Measurements from ENCODE around the gene GPX7.

GPX7 gene

DNA sequence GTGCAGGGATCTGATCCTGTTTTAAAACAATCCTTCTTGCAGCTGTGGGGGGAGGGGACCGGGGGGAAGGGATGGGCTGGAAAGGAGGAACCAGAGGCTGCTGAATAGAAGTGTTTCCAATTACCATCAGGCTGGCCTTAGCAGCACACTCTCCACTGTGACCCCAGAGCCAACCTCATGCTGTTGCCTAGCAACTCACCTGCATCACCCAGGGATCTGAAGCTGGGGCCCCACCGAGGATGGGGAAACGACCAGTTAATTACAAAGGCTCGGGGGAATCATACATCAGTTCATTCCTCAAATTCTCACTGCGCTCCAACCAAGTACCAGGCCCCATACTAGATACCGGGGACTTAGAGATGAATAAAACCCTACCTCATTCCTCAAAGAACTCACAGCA is 11.9 kb upstream of the GPX7 start:
- TF ChIP-seq TAF1 (IDR thresholded peaks at IDR 0.05; ENCODE audit: borderline replicate concordance, low read depth, low read length): no peak
- no peak for TF ChIP-seq POLR2AphosphoS5 (IDR thresholded peaks at IDR 0.05; ENCODE audit: low read depth, low read length)
- TF ChIP-seq POLR2A (IDR thresholded peaks at IDR 0.05; ENCODE audit: low read depth, low read length): no peak
- FAIRE-seq (no peak), DNase-seq (ENCODE audit: insufficient read length) (no peak)

DNA sequence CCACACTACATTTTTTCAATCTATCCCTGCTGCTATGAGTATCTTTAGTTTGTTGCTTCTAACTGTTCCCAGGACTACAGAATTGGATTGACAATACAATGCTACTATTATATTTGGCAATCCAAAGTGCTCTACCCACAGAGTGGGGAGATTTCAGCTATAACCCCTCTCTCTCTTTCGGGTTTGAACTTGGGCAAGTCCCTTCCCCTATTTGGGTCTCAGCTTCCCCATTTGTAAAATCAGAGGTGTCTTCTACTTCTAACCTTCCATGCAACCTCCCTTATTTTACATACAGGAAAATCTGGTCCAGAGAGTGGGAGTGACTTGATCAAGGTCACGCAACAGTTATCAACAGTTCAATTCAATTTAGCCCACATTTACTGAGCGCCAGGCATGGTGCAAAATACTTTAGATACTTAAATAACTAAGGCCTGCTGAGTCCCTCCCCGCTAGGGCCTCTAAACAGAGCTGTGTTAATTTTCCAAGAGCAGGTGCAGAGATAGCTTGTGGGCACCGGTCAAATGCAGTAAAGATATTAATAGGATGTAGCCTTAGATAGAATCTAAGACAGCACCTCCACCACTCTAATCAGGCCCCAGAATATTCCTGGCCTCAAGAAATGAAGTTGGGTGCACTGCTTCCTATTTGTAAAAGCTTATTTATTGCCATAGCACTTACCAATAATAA is 9.4 kb upstream of the GPX7 start:
- FAIRE-seq: no peak
- TF ChIP-seq POLR2AphosphoS5 (IDR thresholded peaks at IDR 0.05; ENCODE audit: low read depth, low read length) (no peak), POLR2A (IDR thresholded peaks at IDR 0.05; ENCODE audit: low read depth, low read length) (no peak)
- DNase-seq (ENCODE audit: insufficient read length): no peak

DNA sequence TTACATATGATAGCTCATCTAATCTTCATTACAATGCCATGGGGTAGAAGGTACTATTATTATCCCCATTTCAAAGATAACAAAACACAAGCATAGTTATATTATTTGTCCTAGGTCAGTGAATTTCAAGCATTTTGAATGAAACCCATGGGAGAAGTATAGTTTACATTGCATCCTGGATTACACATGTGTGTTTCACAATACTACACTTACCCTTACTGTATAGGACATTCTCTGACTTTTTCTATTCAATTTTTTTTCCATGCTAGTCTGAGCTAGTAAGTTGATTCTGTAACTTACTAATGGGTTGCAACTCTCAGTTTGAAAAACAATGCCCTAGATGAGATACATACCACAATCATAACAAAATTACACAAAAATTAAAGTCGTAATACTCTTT is 8.7 kb upstream of the GPX7 start:
- no peak for TF ChIP-seq POLR2A (IDR thresholded peaks at IDR 0.05; ENCODE audit: low read depth, low read length)
- FAIRE-seq (no peak), DNase-seq (ENCODE audit: insufficient read length) (no peak)

DNA sequence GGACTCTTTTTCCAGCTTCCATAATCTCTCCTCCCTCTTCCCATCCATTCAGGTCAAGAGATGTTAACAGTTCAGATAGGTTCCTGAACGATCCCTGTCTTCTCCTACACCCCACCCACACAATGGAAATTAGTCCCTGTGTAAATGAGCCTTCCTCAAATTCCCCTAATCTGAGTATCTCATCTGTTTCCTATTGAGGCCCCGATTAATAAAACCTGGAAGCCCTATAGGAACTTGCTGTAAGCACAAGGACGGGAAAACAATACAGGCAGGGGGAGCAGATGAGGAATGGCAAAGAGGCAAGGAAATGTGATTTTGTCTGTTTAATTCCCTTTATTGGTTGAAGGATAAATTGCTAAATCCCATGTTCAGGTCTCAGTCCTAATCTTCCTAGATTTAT is 7.1 kb upstream of the GPX7 start:
- DNase-seq (ENCODE audit: insufficient read length): no peak
- no peak for FAIRE-seq
- TF ChIP-seq POLR2AphosphoS5 (IDR thresholded peaks at IDR 0.05; ENCODE audit: low read depth, low read length): no peak
- TF ChIP-seq TAF1 (IDR thresholded peaks at IDR 0.05; ENCODE audit: borderline replicate concordance, low read depth, low read length): no peak
- no peak for TF ChIP-seq POLR2A (IDR thresholded peaks at IDR 0.05; ENCODE audit: low read depth, low read length)

DNA sequence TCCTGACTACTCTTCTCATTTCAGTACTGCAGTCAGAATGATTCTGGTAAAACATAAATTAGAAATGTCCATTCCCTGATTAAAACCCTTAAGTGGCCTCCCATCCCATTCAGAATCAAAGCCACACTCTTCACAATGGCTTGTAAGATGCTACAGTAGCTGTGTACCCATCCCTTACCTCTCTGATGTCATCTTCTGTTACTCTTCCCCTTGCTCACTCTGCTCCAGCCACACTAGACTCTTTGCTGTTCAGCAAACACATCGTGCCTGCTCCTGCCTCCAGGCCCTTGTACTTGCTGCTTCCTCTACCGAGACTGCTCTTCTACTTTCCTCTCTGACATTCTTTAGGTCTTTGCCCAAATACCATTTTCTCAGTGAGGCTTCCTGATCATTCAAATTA is 4.3 kb upstream of the GPX7 start:
- FAIRE-seq (no peak), DNase-seq (ENCODE audit: insufficient read length) (no peak)
- TF ChIP-seq TAF1 (IDR thresholded peaks at IDR 0.05; ENCODE audit: borderline replicate concordance, low read depth, low read length) (no peak), POLR2A (IDR thresholded peaks at IDR 0.05; ENCODE audit: low read depth, low read length) (no peak), POLR2AphosphoS5 (IDR thresholded peaks at IDR 0.05; ENCODE audit: low read depth, low read length) (no peak)

DNA sequence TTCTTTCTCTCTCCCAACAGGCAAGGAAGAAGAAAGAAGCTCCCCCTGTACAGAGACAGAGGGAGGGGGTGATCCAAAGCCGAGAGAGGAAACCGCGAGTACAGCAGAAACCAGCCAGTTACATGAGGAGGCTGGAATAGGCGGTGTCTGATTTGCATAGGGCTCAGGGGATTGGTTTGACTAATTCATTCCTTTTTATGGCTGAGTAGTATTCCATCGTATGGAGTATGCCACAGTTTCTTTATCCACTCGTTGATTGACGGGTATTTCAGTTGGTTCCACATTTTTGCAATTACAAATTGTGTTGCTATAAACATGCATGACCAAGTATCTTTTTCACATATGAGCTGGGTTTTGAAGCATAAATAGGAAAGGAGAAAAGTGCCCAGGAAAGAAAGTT is 3.4 kb upstream of the GPX7 start:
- TF ChIP-seq TAF1 (IDR thresholded peaks at IDR 0.05; ENCODE audit: borderline replicate concordance, low read depth, low read length) (no peak), POLR2A (IDR thresholded peaks at IDR 0.05; ENCODE audit: low read depth, low read length) (no peak), POLR2AphosphoS5 (IDR thresholded peaks at IDR 0.05; ENCODE audit: low read depth, low read length) (no peak)
- FAIRE-seq (no peak), DNase-seq (ENCODE audit: insufficient read length) (no peak)

DNA sequence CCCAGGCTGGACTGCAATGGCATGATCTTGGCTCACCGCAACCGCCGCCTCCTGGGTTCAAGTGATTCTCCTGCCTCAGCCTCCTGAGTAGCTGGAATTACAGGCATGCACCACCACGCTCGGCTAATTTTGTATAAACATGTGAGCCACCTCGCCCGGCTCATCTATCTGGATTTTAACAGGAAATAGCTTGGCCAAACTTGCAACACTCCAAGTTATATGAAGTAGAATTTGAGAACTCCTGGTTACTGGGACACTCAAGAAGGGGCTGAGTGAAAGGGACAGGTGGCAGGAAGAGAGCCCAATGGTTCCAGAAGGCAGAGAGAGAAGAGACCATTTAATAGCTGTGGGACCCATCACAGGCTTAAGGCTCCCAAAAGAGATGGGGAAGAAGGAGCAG is 2.9 kb upstream of the GPX7 start:
- FAIRE-seq (no peak), DNase-seq (ENCODE audit: insufficient read length) (no peak)
- TF ChIP-seq POLR2AphosphoS5 (IDR thresholded peaks at IDR 0.05; ENCODE audit: low read depth, low read length) (no peak), TAF1 (IDR thresholded peaks at IDR 0.05; ENCODE audit: borderline replicate concordance, low read depth, low read length) (no peak), POLR2A (IDR thresholded peaks at IDR 0.05; ENCODE audit: low read depth, low read length) (no peak)

DNA sequence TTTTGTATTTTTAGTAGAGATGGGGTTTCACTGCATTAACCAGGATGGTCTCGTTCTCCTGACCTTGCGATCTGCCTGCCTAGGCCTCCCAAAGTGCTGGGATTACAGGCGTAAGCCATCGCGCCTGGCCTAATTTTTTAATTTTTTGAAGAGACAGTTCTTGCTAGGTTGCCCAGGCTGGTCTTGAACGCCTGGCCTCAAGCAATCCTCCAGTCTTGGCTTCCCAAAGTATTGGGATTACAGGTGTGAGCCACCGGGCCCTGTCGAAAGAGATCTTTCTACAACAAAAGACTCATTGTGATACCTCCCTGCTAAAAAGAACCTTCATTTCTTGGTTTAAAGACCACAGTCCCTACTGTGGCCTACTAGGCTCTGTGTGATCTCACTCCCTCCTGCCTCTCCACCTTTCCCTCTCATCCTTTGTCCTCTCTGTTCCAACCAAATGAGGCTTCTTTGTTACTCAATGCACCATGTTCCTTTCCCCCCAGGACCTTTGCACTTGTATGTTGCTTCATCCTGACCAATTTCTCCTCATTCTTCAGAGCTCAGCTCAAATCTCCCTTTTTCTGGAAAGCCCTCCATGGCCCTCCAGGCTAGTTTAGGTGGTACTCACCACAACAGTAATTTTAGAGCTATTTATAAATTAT is 1.5 kb upstream of the GPX7 start:
- TF ChIP-seq TAF1 (IDR thresholded peaks at IDR 0.05; ENCODE audit: borderline replicate concordance, low read depth, low read length) (no peak), POLR2AphosphoS5 (IDR thresholded peaks at IDR 0.05; ENCODE audit: low read depth, low read length) (no peak), POLR2A (IDR thresholded peaks at IDR 0.05; ENCODE audit: low read depth, low read length) (no peak)
- DNase-seq (ENCODE audit: insufficient read length) (no peak), FAIRE-seq (peak; percentile 40)

DNA sequence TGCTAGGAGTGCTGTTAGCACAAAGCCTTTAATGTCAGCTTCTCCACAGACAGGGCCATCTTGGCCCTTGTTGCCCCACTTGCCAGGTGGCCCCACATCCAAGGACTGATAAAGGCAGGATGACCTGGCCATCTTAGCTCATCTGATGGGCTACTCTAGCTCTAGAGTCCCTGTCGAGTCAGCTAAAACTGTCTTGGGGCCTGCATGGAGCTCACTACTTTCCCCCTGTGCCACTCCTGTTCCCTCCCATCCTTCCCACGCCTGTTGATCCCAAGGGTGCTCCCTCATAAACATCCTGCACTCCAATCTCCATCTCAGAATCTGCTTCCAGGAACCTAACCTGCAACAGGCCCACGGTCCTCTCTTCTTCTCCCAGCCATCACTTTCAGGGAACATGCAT is 652 bp upstream of the GPX7 start:
- TF ChIP-seq POLR2A (IDR thresholded peaks at IDR 0.05; ENCODE audit: low read depth, low read length) (no peak), POLR2AphosphoS5 (IDR thresholded peaks at IDR 0.05; ENCODE audit: low read depth, low read length) (no peak)
- FAIRE-seq: no peak
- no peak for DNase-seq (ENCODE audit: insufficient read length)

DNA sequence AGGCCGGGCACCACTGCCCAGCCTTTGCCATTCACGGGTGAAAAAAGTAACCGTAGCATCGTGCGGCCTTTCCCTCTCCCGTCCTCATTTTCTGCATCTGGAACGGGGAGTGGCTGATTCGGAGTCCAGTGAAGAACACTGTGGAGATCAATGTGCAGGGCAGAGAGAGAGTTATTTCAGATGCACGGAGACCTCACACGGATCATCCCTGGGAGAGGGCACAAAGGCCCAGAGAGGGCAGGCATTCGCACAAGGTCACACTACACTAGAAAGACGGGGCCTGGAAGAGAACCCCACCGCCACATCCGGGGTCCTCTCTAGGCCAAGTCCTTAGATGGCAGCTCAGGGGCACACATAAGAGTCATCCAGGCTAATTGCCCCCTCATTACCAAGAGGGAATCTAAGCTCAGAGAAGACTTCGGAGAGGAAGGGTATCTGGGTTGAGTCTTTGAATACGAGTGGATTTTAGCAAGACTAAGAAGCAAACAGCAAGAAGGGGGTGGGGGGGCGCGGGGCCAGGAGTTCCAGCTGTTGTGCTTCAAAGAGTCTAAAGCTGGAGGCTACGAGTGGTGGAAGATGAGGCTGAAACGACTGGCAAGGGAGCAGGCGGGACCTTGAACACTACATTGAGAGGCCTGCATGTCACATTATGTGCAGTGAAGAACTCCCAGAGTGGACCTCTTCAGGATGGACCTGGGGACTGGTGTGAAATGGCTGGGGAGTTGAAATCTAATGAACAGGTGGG is 857 bp downstream of the GPX7 start:
- FAIRE-seq: peak; percentile 86
- TF ChIP-seq POLR2AphosphoS5 (IDR thresholded peaks at IDR 0.05; ENCODE audit: low read depth, low read length) (no peak), TAF1 (IDR thresholded peaks at IDR 0.05; ENCODE audit: borderline replicate concordance, low read depth, low read length) (0 out of 2 replicates have a peak, but pooled peaks have one; percentile 9), POLR2A (IDR thresholded peaks at IDR 0.05; ENCODE audit: low read depth, low read length) (0 out of 2 replicates have a peak, but pooled peaks have one; percentile 6)
- peak; percentile 35 for DNase-seq (ENCODE audit: insufficient read length)

DNA sequence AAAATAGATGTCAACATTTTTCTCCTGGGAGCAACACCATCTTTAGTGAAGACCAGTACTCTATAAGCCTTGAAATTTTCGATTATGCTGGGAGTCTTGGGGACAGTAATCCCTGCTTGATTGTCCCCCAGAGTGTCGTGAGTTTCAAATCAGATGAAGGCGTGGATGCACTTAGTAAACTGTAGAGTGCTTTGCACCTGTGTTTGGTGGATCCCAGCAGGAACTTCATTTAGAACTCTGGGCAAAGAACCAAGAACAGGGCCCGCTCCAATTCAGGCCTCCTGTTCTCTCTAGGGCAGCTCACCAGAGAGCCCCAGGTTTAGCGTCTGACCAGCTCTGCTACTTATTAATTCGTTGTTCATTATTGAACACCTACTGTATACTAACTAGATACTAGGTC is 1.5 kb downstream of the GPX7 start:
- DNase-seq (ENCODE audit: insufficient read length): no peak
- TF ChIP-seq TAF1 (IDR thresholded peaks at IDR 0.05; ENCODE audit: borderline replicate concordance, low read depth, low read length) (no peak), POLR2AphosphoS5 (IDR thresholded peaks at IDR 0.05; ENCODE audit: low read depth, low read length) (no peak), POLR2A (IDR thresholded peaks at IDR 0.05; ENCODE audit: low read depth, low read length) (no peak)
- FAIRE-seq: peak; percentile 51
